IPS-18c (cell line): ENCODE data around the gene C3orf62.
"Not testable (repeated sequence)": the region's sequence is repeated elsewhere in the genome, so short reads cannot be mapped to it uniquely, and the experiment has no call there.

Source experiments
- H3K4me3 ChIP-seq: 2 replicates; pipeline ENCODE4 v1.7.0; 2013; ENCODE audit warnings: low read depth, mild to moderate bottlenecking, low read length, moderate library complexity; ENCODE audit not compliant: insufficient read depth
- H3K9me3 ChIP-seq: one replicate; pipeline ENCODE4 v1.6.1; 2013; ENCODE audit warnings: mild to moderate bottlenecking, low read length, moderate library complexity; ENCODE audit not compliant: control insufficient read depth, insufficient read depth

Gene C3orf62

DNA sequence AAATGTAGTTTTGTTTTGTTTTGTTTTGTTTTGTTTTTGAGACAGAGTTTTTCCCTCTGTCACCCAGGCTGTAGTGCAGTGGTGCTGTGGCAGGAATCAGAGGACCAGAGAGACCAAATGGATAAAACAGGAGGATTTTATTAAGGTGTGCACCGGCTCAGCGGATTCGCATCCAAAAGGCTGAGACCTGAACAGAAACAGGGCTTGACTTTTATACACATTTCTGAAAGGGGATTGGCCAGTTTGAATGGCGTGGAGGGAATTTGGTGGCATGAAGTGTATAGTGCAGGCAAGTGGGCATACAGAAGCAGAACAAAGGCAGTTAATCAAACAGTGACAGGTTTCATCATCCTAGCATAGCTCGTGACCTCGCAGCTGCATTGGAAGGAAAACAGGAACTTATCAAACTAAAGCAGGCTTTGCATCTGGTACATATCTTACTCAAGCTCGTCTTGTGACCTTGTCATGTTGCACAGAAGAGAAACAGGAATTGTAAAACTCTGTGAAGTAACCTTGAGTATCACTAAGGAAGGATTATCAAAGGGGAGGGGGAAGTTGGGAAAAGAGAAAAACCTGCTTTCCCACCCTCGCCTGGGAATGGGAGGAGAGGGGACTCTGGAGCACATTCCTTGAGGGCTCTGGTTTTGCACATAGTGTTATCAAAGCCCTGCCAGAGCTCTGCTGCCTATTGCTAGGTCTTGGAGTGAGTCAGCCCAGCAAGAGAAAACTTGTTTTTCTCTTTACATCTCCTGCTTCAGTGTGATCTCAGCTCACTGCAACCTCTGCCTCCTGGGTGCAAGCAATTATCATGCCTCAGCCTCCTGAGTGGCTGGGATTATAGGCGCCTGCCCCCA, 38.5 kb downstream of the C3orf62 start:
- Histone ChIP-seq H3K4me3 (no peak overlapping the region), H3K9me3 (peaks cover 11% of the 10 kb centered on the region)

DNA sequence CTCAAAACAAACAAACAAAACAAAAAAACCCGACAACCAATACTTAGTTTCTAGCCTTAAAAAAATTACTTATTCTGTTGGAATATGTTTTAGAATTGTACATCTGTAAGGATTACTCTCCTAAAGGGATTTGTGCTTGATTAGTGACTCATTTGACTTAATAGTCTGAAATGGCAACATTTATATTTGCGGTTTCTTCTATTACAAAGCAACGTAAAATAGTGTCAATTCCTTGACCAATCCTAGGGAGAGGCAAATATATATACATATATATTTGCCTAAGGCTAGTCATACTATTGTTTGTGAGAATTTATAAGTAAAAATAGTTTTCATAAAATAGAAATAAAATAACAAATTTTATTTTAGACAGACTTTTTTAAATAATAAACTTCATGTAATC, 39.7 kb downstream of the C3orf62 start:
- H3K4me3 ChIP-seq, result no peak overlapping the region
- peaks cover 18% of the 10 kb centered on the region for H3K9me3 ChIP-seq

DNA sequence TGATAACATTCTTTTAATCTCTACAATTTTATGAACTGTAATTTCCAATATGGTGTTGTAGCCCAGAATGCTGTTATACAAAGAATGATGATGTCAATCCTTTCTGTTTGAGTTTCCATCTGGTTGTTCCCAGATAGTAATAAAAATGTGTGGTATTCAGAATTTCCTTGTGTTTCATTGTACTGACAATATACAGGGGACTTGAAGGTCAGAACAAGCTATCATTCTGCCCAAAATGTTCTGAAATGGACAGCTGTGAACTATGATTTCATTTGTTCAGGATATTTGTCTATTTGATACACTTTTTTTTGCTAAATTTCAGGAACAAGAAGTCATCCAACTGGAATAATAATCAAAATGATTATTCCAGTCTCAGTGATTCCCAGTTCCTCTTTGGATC, 40.8 kb downstream of the C3orf62 start:
- H3K9me3 ChIP-seq, result peaks cover 20% of the 10 kb centered on the region
- no peak overlapping the region for H3K4me3 ChIP-seq

DNA sequence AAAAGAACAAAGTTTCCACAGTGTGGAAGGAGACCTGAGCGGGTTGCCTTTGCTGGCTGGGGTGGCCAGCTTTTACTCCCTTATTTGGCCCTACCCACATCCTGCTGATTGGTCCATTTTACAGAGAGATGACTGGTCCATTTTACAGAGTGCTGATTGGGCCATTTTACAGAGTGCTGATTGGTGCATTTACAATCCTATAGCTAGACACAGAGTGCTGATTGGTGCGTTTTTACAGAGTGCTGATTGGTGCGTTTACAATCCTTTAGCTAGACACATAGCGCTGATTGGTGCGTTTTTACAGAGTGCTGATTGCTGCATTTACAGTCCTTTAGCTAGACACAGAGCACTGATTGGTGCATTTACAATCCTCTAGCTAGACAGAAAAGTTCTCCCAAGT, 48.2 kb downstream of the C3orf62 start:
- H3K9me3 ChIP-seq, result peaks cover 17% of the 10 kb centered on the region
- H3K4me3 ChIP-seq, result not testable (repeated sequence)

DNA sequence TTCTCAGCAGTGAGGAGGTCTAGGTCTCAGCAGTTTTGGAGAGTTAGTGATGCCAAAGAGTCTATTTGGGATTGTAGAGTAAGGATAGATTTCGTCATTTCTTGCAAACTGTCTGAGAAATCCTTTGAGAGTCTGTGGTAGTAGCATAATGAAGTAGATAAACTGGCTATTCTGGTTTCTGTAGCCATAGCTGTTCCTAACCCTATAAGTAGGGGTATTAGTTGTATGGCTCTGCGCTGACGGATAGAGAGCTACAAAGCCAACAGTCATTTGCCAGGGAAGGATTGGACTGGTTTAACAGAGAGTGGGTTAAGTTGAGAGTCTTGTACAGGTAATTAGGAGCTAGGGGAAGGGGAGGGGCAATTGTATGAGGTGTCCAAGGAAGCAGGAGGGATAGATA, 55.0 kb downstream of the C3orf62 start:
- Histone ChIP-seq H3K4me3 (no peak overlapping the region), H3K9me3 (peaks cover 8% of the 10 kb centered on the region)

DNA sequence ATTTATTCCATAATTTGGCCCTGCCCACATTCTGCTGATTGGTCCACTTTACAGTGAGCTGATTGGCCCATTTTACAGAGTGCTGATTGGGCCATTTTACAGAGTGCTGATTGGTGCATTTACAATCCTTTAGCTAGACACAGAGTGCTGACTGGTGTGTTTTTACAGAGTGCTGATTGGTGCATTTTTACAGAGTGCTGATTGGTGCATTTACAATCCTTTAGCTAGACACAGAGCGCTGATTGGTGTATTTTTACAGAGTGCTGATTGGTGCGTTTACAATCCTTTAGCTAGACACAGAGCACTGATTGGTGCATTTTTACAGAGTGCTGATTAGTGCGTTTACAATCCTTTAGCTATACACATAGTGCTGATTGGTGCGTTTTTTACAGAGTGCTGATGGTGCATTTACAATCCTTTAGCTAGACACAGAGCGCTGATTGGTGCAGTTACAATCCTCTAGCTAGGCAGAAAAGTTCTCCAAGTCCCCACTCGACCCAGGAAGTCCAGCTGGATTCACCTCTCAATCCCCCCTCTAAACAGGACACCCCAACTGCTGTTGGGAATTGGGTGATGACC, 56.0 kb downstream of the C3orf62 start:
- H3K9me3 ChIP-seq, H3K4me3 ChIP-seq: not testable (repeated sequence)

DNA sequence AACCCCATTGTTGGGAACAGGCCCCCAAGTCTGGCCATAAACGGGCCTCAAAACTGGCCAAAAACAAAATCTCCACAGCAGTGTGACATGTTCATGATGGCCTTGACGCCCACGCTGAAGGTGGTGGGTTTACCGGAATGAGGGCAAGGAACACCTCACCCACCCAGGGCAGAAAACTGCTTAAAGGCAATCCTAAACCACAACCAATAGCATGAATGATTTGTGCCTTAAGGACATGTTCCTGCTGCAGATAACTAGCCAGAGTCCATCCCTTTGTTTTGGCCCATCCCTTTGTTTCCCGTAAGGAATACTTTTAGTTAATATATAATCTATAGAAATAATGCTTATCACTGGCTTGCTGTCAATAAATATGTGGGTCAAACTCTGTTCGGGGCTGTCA, 57.9 kb downstream of the C3orf62 start:
- peaks cover 6% of the 10 kb centered on the region for H3K9me3 ChIP-seq

More for the DNA sequence above, 57.9 kb downstream of the C3orf62 start:
- no peak overlapping the region for H3K4me3 ChIP-seq
